GM21515 (cell line): ENCODE measurements around the gene PDE4B.
"Not testable (repeated sequence)": the region's sequence is repeated elsewhere in the genome, so short reads cannot be mapped to it uniquely, and the experiment has no call there.

Source experiments
- ATAC-seq: cut with Tn5 transposase; IDR thresholded peaks from one replicate; pipeline ENCODE4 v1.9.1; 2021; ENCODE audit not compliant: unreplicated experiment

PDE4B gene

DNA sequence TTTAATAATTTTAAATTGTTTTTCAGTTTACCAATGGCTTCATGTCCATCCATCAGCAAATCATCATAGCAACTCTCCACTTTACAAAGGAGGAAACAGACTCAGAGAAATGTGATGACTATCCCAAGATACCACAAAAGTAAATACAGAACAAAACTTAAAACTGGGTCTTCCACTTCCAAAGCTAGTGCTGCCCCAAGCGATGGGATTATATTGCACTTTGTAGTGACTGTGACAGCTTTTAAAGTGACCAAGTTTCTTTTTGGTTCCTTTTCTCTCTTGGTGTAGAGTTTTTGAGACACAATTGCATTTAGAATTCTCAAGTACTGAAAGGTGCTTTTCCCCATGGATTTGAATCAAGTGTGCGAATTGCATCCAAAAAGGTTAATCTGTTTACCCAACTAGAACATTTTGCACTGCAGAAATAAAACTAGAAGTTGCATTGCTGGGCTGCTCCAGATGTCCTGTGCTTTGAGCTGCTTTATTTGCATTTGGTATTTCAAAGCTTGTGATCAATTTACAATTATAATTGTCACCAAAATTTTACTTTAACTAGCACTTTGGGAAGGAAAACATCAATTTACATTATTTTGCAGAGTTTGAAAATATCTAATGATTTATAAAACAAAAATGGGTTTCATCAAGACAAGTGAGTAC, 320.2 kb downstream of the PDE4B start:
- ATAC-seq = no peak

DNA sequence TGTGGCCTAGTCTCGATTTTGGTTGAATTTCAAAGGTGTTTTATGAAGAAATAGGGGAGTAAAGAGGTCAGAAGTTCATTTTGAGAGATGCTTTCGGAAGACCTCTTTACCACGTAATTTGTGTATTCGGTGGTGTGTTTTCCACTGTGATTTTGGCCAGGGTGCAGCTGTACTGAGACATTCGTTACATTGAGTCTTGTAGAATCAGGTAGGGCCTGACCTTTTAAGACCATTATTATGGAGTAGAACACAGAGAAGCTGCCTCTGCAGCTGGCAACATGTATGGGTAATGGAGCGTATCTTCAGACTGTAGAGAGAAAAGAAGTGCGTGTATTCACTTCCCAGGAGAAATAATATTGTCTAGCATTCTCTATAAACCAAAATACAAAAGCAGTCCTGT, 326.5 kb downstream of the PDE4B start:
- peak; percentile 76 for ATAC-seq

DNA sequence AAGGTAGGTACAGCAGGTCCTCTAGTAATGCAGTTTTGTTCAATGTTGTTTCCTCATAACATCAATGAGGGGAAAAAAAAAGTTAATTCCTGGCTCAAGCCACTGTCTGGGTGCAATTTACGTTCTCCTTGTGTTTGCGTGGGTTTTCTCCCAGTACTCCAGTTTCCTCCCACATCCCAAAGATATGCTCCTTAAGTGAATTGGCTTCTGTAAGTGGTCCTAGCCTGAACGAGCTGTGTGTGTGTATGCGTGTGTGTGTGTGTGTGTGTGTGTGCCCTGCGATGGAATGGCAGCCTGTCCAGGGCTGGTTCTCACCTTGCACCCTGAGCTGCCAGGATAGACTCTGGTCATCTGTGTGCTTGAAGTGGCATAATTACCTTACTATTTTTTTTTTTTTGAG, 332.0 kb downstream of the PDE4B start:
- no peak for ATAC-seq

DNA sequence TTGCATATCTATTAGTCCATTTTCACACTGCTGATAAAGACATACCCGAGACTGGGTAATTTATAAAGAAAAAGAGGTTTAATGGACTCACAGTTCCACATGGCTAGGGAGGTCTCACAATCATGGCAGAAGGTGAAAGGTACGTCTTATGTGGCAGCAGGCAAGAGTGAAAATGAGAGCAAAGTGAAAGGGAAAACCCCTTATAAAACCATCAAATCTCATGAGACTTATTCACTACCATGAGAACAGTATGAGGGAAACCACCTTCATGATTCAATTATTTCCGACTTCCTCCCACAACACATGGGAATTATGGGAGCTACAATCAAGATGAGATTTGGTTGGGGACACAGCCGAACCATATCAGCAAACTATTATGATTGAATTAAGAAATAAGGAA, 335.9 kb downstream of the PDE4B start:
- ATAC-seq = not testable (repeated sequence)

DNA sequence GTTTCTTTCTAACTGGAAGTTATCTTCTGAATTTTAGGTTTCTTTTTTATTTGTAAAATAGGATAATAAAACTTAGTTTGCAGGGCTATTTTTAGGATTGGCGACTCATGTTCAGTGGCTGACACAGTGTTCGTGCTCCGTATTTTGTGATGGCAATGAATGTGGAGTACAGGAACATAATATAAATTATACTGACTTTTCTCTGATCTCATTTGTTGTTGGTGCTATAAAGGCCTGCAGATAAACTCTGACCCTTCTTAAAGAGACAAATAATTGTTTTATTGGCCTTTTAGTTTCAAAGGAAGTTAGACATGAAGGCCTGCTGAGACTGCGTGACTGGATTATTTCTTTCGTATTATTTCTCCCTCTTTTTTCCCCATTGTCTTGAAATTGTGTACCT, 339.6 kb downstream of the PDE4B start:
- ATAC-seq = no peak

DNA sequence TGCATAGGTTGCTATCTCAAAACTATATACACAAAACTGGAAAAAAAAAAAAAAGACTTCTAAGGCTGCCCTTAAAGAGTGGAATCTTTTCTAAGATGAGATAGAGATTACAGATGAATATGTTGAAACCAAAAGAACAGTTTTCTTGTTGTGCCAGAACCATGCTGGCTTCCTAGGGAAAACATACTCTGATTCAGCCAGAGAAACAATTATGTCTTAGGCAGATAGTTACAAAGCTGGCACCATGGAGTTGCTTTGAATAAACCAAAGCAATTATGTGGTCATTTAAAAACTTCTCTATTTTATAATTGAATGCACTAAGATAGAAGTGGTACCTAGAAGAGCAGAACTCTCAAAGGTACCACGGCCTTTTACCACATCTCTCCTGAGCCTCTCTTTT, 341.3 kb downstream of the PDE4B start:
- ATAC-seq = no peak

DNA sequence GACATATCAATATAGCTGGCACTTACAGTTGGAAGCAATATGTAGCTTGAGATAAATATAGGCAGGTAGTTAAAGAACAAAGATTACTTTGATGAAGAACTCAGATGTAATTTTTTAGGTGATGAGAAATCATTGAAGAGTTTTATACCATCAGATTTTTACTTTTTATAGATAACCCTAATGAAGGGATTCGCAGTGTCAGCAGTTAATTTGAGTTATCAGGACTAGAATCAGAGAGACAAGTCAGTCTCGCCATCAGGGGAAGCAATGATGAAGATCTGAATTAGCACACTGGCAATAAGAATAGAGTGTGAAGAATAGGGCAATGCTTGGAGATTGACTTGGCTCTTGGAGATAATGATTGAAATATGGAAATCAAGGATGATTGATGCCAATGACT, 342.5 kb downstream of the PDE4B start:
- ATAC-seq = no peak

DNA sequence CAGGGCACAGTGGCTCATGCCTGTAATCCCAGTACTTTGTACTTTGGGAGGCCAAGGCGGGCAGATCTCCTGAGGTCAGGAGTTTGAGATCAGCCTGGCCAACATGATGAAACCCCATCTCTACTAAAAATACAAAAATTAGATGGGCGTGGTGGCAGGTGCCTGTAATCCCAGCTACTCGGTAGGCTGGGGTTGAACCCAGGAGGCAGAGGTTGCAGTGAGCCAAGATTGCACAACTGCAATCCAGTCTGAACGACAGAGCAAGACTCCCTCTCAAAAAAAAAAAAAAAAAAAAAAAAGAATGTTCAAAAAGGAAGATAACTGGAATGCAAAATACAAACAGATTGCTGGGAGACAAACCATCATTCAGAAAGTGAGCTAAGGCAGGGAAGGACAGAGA, 343.7 kb downstream of the PDE4B start:
- ATAC-seq = not testable (repeated sequence)

DNA sequence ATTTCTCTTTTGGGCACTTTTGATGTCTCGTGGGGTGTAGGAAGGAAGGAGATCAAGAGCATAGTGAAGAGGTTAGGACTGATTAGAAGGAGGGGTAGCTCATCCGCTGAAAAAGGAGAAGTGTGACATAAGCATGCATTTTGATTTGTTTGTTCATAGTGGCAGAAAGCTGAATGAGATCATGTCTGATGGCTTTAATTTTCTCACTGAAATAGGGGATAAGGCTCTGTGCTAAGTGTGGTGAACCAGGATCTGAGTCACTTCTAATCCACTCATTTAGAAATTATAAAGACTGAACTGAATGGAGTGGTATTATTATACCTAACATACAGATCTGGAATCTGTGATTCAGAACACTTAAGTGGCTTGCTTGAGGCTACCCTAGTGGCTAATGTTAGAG, 344.5 kb downstream of the PDE4B start:
- ATAC-seq = no peak

DNA sequence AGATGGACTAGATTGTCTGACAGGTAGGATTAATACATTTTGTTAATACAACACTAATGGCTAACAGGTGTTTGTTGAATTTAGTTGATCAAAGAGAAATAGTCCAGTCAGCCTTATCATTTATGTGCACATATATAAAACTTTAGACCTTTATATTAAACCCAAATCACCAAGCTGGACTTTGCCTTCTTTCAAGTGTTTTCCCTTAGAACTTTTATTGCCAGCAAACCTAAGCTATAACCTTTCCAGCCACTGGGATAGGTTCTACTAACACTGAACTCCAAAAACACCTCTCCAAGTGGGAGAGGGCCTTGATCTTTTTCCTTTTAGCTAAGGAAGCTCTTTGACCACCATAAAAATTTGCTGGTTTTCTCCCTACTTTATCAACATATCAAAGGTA, 345.9 kb downstream of the PDE4B start:
- ATAC-seq = no peak

DNA sequence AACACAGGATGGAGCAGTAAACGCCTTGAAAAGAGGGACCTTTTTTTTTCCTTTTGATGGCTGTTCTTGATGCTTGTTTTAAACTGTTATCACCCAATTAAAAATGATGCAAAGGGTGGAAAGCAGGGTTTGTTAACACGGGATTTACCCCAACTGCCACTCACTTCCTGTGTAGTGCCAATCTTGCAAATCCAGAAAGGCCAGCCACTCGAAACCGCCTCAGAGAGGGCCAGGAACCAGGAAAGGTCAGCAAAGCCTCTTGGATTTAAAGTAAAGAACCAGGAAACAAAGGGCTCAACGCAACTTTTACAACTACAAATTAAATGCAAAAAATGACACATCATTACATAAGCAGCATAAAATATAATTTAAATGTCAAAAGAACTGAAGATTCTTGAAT, 347.4 kb downstream of the PDE4B start:
- no peak for ATAC-seq

DNA sequence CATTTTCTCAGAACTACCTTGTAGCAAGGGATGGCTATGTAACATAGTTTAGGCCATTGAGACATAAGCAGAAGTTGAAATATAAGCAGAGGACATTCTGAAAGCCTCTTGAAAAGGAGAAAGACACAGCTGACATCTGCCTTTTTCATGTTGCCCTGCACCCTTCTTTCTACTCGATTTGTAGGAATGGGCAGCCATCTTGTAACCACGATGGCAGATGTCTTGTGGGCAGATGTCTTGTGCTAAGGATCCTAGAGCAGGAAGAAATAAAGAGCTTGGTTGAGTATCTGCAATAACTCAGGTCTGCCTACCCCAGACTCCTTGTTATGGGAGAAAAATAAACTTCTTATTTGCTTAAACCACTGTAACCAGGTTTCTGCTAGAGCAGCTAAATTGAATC, 351.0 kb downstream of the PDE4B start:
- no peak for ATAC-seq

DNA sequence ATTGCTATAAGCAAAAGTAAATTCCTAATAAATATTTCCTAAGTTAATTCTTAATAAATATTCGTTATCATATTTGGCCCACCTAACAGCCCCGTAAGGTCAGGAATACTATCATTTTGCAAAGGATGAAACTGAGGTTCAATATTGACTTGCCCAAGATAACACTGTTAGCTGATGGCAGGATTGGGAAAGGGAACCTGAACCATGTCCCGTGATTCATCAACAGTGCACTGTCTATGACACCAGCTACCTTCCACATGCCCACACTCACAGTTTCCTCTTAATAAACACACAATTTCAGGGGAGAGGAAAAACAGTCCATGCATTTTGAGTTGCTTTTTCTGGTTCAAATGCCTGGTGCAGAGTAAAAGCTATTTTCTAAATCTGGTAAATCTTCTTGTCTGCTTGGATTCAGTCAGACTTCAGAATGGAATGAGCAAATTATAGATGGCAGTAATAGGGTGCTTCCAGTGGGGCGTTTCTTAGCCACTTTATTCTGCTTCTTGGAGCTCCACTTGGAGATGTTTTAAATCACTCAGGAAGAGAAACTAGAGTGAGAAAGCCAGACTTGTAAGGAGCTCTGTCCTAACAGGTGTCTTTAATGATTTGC, 354.6 kb downstream of the PDE4B start:
- ATAC-seq = no peak

DNA sequence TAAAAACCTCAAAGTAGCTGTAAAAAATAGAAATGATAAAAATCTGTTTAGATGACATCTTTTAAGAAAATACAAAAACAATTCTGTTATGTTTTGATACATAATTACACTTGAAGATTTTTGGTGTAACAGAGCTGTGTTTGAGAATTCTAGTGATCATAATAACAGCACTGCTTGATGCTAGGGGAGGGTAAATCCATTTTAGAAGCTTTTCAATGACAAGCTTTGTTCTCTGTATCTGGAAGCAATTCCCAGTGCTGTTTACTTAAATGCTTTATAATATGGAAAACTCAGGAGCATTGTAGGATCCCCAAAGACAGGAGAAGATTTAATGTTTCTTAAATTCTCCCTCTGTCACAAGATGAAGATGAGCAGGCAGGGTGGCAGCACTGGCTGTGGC, 359.3 kb downstream of the PDE4B start:
- ATAC-seq = no peak

DNA sequence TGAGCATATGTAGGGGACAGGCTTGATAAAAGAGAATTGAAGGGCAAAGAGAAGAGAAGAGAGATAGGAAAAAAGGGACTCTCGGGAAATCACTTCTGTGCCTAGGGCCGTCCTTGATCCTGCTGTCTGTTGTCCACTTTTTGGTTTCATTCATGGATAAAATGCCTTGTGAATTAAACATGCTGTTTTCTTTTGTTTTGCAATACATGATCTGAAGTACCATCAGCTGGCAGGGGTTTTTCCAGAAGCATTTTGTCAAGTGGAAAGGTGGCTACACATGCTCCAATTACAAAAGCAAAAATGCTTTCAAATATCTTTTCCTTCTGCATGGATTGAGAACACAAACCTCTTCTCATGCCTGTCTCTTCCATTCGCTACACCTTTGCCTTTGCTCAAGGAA, 361.7 kb downstream of the PDE4B start:
- ATAC-seq = no peak

DNA sequence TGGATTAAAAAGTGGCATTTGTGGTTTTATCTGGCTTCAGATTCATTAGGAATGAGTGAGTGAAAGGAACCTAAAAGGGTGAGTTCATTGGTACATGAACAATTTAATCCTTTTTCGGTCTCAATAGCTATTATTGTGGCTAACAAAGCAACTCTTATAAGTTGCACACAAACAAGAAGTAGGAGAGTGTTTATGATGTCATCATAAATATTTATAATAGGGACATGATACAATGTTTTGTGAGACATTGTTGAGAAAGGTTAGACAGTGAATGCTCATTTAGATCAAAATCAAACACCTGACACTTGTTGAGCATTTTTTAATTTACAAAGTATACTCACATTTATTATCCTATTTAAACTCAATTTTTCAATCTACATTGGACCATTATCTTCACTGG, 363.4 kb downstream of the PDE4B start:
- no peak for ATAC-seq

DNA sequence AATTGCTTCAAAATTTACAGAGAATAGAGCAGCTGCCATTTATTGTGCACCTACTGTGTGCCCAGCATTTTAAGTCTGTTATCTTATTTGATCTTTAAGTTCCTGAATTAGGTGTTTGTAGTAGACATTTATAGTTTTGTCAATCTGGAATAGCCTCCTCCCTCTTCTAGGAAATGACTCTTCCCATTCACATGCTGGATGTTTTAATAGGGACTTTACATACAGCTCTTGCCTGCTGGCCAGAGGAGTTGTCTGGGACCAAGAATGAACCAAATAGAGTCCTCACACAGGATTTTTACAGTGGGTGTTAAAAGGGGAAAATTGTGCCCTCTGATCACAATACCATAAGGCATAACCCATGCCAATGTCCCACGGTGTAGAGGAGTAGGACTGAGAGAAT, 367.1 kb downstream of the PDE4B start:
- no peak for ATAC-seq

DNA sequence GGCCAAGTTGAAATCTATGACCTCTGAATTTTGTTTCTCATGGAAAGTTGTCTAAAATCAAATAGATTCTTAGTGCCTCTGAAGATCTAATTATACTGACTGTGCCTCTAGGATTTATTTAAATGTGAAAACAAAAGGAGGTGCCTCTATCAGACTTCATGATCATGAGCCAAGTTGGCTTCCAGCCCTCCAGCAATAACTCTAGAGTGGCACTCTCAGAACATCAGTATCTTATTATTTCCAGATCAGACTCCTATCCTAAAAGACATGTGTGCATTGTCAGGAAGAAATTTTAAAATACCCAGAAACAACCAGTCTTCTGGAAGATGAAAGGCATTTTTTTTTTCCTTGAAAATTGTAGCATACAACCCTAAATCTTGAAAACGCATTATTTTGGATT, 368.0 kb downstream of the PDE4B start:
- ATAC-seq = no peak

DNA sequence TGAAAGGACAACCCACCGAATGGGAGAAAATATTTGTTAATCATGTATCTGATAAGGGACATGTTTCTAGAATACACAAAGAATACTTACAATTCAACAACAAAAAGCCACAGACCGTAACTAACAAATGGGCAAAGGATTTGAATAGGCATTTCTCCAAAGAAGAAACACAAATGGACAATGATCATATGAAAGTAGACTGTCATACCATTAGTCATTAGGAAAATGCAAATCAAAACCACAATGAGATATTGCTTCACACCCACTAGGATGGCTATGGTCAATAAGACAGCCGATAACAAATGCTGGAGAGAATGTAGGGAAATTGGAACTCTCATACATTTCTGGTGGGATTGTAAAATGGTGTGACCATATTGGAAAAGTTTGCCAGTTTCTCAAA, 374.1 kb downstream of the PDE4B start:
- ATAC-seq = no peak

DNA sequence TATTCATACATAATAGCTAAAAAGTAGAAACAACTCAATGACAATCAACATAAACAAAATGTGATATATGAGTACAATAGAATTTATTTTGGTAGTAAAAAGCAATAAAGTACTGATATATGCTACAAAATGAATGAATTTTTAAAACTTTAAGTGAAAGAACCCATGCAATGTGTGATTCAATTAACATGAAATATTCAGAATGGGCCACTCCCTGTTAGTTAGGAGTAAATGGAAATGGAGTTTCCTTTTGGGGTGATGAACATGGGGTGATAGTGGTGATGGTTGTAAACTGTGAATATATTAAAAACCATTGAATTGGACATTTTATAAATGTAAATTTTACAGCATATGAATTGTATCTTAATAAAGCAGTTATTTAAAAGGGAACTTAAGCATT, 374.6 kb downstream of the PDE4B start:
- ATAC-seq = no peak

DNA sequence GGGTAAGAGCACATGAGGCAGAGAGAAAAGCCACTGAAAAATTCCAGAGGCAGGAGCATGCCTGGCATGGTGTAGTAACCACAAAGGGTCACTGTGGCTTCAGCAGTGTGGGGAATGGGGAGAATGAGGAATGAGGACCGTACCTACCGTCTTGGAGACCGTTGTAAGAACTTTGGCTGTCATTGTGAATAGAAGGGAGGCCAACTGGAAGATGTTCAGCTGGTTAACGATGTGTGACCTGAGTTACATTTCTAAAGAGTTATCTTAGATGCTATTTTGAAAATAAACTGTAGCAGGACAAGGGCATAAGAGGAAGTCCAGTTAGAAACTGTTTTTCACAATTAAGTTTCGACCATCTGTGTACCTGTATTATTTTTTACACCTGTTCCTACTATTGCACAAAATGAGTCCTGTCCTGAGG, 375.8 kb downstream of the PDE4B start:
- ATAC-seq = peak; percentile 59

DNA sequence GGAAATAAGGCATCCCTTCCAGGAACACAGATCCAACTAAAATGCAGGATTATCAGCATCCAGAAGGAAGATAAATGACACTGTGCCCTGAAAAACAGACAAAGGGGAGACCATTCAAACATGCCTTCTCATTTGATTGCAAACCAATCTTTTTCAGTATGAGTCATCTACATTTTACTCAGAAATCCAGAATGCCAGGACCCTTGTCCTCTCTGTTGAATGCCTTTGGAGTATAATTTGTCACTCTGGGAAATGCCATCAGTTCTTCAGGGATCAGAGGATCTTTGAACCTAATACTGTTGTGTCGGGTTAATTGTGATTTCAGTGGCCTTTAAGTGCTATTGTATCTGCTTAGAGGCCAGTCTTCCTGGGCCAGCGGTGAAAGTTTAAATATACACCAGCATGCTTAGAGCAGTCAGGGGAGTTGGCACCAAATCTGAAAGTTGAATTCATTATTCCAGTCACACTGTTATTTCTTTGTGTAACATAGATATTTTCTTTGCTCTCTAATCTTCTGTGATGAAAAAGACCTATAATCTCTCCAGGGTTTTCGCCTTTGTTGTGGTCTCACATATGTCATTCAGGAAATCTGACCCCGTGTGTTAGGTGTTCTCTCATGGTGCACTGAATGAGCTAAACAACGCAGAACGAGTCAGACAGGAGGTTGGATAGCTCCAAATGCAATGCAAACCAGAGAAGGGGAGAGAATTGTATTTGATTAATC, 376.4 kb downstream of the PDE4B start:
- ATAC-seq = peak; percentile 31

DNA sequence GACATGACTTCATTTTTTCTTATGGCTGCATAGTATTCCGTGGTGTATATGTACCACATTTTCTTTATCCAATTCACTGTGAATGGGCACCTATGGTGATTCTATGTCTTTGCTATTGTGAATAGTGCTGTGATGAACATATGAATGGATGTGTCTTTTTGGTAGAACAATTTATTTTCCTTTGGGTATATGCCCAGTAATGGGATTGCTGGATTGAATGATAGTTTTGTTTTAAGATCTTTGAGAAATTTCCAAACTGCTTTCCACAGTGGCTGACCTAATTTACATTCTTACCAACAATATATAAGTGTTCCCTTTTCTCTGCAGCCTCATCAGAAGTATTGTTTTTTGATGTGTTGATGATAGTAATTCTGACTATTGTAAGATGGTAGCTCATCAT, 379.6 kb downstream of the PDE4B start:
- ATAC-seq = no peak
